H9 (cell line): ENCODE data around the gene SULF2. TPM values are rescaled to one million over a fixed set of nuclear protein-coding genes. Genes with fewer than 3 reads are reported as not detected.

Experiments used
- DNase-seq: peaks from one replicate; pipeline ENCODE4 v3.0.0-alpha.2; 2017
- H2AFZ ChIP-seq: one replicate; pipeline ENCODE4 v1.6.1; 2013; ENCODE audit warnings: mild to moderate bottlenecking, low read length, control low read depth, moderate library complexity
- H2AK5ac ChIP-seq: 2 replicates; pipeline ENCODE4 v1.6.1; 2013; ENCODE audit warnings: low read length, control low read depth, mixed read lengths; ENCODE audit not compliant: insufficient read length
- H2BK120ac ChIP-seq: one replicate; pipeline ENCODE4 v1.6.1; 2013; ENCODE audit warnings: low read depth, mild to moderate bottlenecking, low read length, control low read depth, inconsistent platforms; ENCODE audit not compliant: poor library complexity, severe bottlenecking
- H2BK12ac ChIP-seq: 2 replicates; pipeline ENCODE4 v1.6.1; 2013; ENCODE audit warnings: low read length, control low read depth, mixed read lengths, low read depth; ENCODE audit not compliant: insufficient read length
- H2BK15ac ChIP-seq: 2 replicates; pipeline ENCODE4 v1.6.1; 2013; ENCODE audit warnings: low read depth, low read length, control low read depth
- H2BK20ac ChIP-seq: one replicate; pipeline ENCODE4 v1.6.1; 2013; ENCODE audit warnings: low read depth, mild to moderate bottlenecking, low read length, control low read depth, inconsistent platforms; ENCODE audit not compliant: poor library complexity, severe bottlenecking
- H2BK5ac ChIP-seq: 2 replicates; pipeline ENCODE4 v1.6.1; 2013; ENCODE audit warnings: low read length, control low read depth, mixed read lengths; ENCODE audit not compliant: insufficient read length
- H3K14ac ChIP-seq: 2 replicates; pipeline ENCODE4 v1.6.1; 2013; ENCODE audit warnings: low read length, control low read depth; ENCODE audit not compliant: insufficient read depth
- H3K18ac ChIP-seq: 2 replicates; pipeline ENCODE4 v1.6.1; 2013; ENCODE audit warnings: low read depth, mild to moderate bottlenecking, mixed read lengths, low read length, control low read depth; ENCODE audit not compliant: insufficient read length
- H3K23ac ChIP-seq: 2 replicates; pipeline ENCODE4 v1.6.1; 2013; ENCODE audit warnings: low read length, control low read depth, mixed read lengths, low read depth; ENCODE audit not compliant: insufficient read length
- H3K23me2 ChIP-seq: 2 replicates; pipeline ENCODE4 v1.6.1; 2013; ENCODE audit warnings: low read depth, mild to moderate bottlenecking, mixed read lengths, low read length, control low read depth; ENCODE audit not compliant: insufficient read length, poor library complexity, severe bottlenecking
- H3K27ac ChIP-seq: 2 replicates; pipeline ENCODE4 v1.5.1; 2013; ENCODE audit warnings: low read length, control low read depth, mixed read lengths, low read depth; ENCODE audit not compliant: insufficient read length
- H3K27me3 ChIP-seq: 2 replicates; pipeline ENCODE4 v1.6.1; 2013; ENCODE audit warnings: low read length, control low read depth, inconsistent platforms; ENCODE audit not compliant: insufficient read depth
- H3K4ac ChIP-seq: 2 replicates; pipeline ENCODE4 v1.6.1; 2013; ENCODE audit warnings: low read depth, mild to moderate bottlenecking, control low read depth, inconsistent platforms, low read length, moderate library complexity
- H3K4me1 ChIP-seq: 2 replicates; pipeline ENCODE4 v1.6.1; 2013; ENCODE audit warnings: low read length, control low read depth, inconsistent platforms; ENCODE audit not compliant: insufficient read depth
- H3K4me2 ChIP-seq: 2 replicates; pipeline ENCODE4 v1.6.1; 2013; ENCODE audit warnings: low read length, control low read depth, mixed read lengths; ENCODE audit not compliant: insufficient read length, insufficient read depth
- H3K56ac ChIP-seq: 2 replicates; pipeline ENCODE4 v1.6.1; 2013; ENCODE audit warnings: low read depth, mild to moderate bottlenecking, mixed read lengths, low read length, control low read depth; ENCODE audit not compliant: insufficient read length
- H3K79me1 ChIP-seq: 2 replicates; pipeline ENCODE4 v1.6.1; 2013; ENCODE audit warnings: low read depth, mild to moderate bottlenecking, moderate library complexity, low read length, control low read depth, inconsistent platforms; ENCODE audit not compliant: insufficient read depth, poor library complexity, severe bottlenecking
- H3K79me2 ChIP-seq: 2 replicates; pipeline ENCODE4 v1.6.1; 2013; ENCODE audit warnings: low read length, control low read depth, inconsistent platforms; ENCODE audit not compliant: insufficient read depth
- H3K9ac ChIP-seq: 2 replicates; pipeline ENCODE4 v1.6.1; 2013; ENCODE audit warnings: low read length, control low read depth, mixed read lengths; ENCODE audit not compliant: insufficient read length; ENCODE audit errors: extremely low read depth
- H3K9me3 ChIP-seq: one replicate; pipeline ENCODE4 v1.6.1; 2013; ENCODE audit warnings: low read depth, low read length, inconsistent platforms; ENCODE audit not compliant: control insufficient read depth
- H3T11ph ChIP-seq: one replicate; pipeline ENCODE4 v1.6.1; 2013; ENCODE audit warnings: mild to moderate bottlenecking, low read length, control low read depth, inconsistent platforms
- H4K20me1 ChIP-seq: one replicate; pipeline ENCODE4 v1.6.1; 2013; ENCODE audit not compliant: control insufficient read depth, insufficient read length, insufficient read depth
- H4K5ac ChIP-seq: 2 replicates; pipeline ENCODE4 v1.6.1; 2013; ENCODE audit warnings: low read depth, mild to moderate bottlenecking, mixed read lengths, low read length, control low read depth; ENCODE audit not compliant: insufficient read length
- H4K8ac ChIP-seq: replicated peaks from 2 replicates; pipeline ENCODE4 v1.6.1; 2013; ENCODE audit warnings: low read length, control low read depth, mixed read lengths, low read depth; ENCODE audit not compliant: insufficient read length
- H4K91ac ChIP-seq: 2 replicates; pipeline ENCODE4 v1.6.1; 2013; ENCODE audit warnings: low read depth, mild to moderate bottlenecking, moderate library complexity, mixed read lengths, low read length, control low read depth; ENCODE audit not compliant: insufficient read length
- H3K27ac Mint-ChIP-seq, 3 experiments: 2 replicates in 2 of 3; 3 replicates in 1 of 3; pipeline ENCODE4 v1.8.0; 2020 to 2021; ENCODE audit warnings: mixed read lengths in 3 of 3, mild to moderate bottlenecking in 1 of 3, moderate library complexity in 1 of 3
- H3K27me3 Mint-ChIP-seq: 2 replicates; pipeline ENCODE4 v1.8.0; 2021; ENCODE audit warnings: low read depth, mild to moderate bottlenecking, moderate library complexity, mixed read lengths
- H3K36me3 Mint-ChIP-seq, 3 experiments: 2 replicates in 2 of 3; 3 replicates in 1 of 3; pipeline ENCODE4 v1.8.0; 2020 to 2021; ENCODE audit warnings: low read depth in 3 of 3, mixed read lengths in 3 of 3; ENCODE audit not compliant: insufficient read depth in 1 of 3
- H3K4me1 Mint-ChIP-seq, 2 experiments: 2 replicates each; pipeline ENCODE4 v1.8.0; 2020; ENCODE audit warnings: mixed read lengths in 2 of 2
- H3K4me3 Mint-ChIP-seq, 2 experiments: 2 replicates in 1 of 2; 3 replicates in 1 of 2; pipeline ENCODE4 v1.8.0; 2020 to 2021; ENCODE audit warnings: mild to moderate bottlenecking in 2 of 2, mixed read lengths in 2 of 2, moderate library complexity in 1 of 2
- H3K9me3 Mint-ChIP-seq, 2 experiments: 2 replicates in 1 of 2; 3 replicates in 1 of 2; pipeline ENCODE4 v1.8.0; 2020; ENCODE audit warnings: mild to moderate bottlenecking in 2 of 2, mixed read lengths in 2 of 2, moderate library complexity in 1 of 2
- WGBS: extraction: QIAGEN DNeasy Blood & Tissue Kit; methylation state at CpG from one replicate; pipeline ENCODE4 v1.1.7; 2013; ENCODE audit warnings: missing lambda C conversion rate, low lambda C conversion rate, mixed read lengths; ENCODE audit not compliant: insufficient read length; ENCODE audit errors: extremely low coverage; 5-methylcytosine and 5-hydroxymethylcytosine counted together
- total RNA-seq: library from RNA; stranded (reverse); gene quantifications from 2 replicates; pipeline ENCODE4 v1.2.1, GENCODE V29; 2021
- TF ChIP-seq, protein P1 (sequence below): fragments of 200-600 bp; sonication (generic); conservative IDR thresholded peaks from 3 replicates; pipeline ENCODE4 v1.8.0; 2021; ENCODE audit warnings: antibody characterized with exemption, mild to moderate bottlenecking

Gene SULF2
- total RNA-seq, 1 experiment from 2014 or later = 31.2 TPM

DNA sequence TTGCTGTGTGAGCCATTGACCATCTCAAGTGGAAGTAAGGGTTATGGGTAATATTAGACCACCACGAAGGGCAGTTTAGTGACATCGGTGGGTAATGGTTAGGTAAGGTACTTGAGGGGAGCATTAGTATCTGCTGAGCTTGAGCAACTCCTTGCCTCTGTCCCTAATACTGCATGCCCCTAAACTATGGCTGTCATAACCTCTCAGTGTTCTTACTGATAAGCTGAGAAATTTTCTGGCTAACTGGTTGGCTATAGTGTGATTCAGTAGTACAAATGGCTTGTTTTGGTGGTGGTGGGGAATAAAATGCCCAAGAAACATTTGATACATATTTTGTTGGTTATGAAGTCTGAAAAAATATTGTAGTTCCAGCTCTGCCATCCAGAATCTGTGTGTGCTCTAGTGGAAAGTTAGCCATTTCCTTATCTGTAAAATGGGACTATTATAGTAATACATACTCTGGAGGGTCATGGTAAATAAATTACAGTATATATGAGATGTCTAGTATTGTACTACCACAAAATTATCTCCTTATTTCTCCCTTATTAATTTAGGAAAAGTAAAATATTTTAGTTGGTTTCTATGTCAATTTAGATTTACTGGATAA, 170.5 kb downstream of the SULF2 start:
- Histone ChIP-seq H3K4ac (no peak overlapping the region), H2BK15ac (no peak overlapping the region), H2AK5ac (no peak overlapping the region), H3K56ac (no peak overlapping the region), H4K91ac (no peak overlapping the region), H4K5ac (no peak overlapping the region), H3K4me2 (no peak overlapping the region), H2BK20ac (no peak overlapping the region), H3T11ph (no peak overlapping the region), H3K23me2 (no peaks in the 10 kb centered on the region), H3K23ac (no peak overlapping the region), H3K9me3 (no peaks in the 10 kb centered on the region), H3K14ac (no peak overlapping the region), H2AFZ (no peak overlapping the region), H2BK5ac (no peak overlapping the region), H4K20me1 (no peaks in the 10 kb centered on the region), H3K27me3 (no peaks in the 10 kb centered on the region), H3K9ac (no peak overlapping the region), H3K79me2 (no peaks in the 10 kb centered on the region), H2BK12ac (no peak overlapping the region), H3K79me1 (no peaks in the 10 kb centered on the region), H3K4me1 (no peaks in the 10 kb centered on the region), H4K8ac (no peak overlapping the region), H3K18ac (no peak overlapping the region), H2BK120ac (no peak overlapping the region), H3K27ac (no peak overlapping the region)
- H3K9me3 Mint-ChIP-seq = no peaks in the 10 kb centered on the region
- no peaks in the 10 kb centered on the region for H3K4me1 Mint-ChIP-seq
- no peaks in the 10 kb centered on the region; the same call in 1 of the 2 replicates for H3K27me3 Mint-ChIP-seq
- H3K27ac Mint-ChIP-seq = no peak overlapping the region
- no CpG with 5 or more reads among the region's 2 CpGs for WGBS
- H3K36me3 Mint-ChIP-seq = no peaks in the 10 kb centered on the region
- no peak for DNase-seq
- TF ChIP-seq, protein P1, sequence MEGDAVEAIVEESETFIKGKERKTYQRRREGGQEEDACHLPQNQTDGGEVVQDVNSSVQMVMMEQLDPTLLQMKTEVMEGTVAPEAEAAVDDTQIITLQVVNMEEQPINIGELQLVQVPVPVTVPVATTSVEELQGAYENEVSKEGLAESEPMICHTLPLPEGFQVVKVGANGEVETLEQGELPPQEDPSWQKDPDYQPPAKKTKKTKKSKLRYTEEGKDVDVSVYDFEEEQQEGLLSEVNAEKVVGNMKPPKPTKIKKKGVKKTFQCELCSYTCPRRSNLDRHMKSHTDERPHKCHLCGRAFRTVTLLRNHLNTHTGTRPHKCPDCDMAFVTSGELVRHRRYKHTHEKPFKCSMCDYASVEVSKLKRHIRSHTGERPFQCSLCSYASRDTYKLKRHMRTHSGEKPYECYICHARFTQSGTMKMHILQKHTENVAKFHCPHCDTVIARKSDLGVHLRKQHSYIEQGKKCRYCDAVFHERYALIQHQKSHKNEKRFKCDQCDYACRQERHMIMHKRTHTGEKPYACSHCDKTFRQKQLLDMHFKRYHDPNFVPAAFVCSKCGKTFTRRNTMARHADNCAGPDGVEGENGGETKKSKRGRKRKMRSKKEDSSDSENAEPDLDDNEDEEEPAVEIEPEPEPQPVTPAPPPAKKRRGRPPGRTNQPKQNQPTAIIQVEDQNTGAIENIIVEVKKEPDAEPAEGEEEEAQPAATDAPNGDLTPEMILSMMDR = no peak
- no peak overlapping the region for H3K4me3 Mint-ChIP-seq
